OCI-LY7 (cell line): Measurements from ENCODE around the gene CXCL10.

Source experiments
- EZH2phosphoT487 ChIP-seq: fragments of 200-600 bp; sonication (generic); IDR thresholded peaks from 2 replicates; pipeline ENCODE4 v1.6.1; 2018; ENCODE audit warnings: low read depth, borderline replicate concordance, mild to moderate bottlenecking, mixed run types, antibody characterized with exemption, low read length, moderate library complexity, mixed read lengths
- TF ChIP-seq, protein P1 (sequence below): fragments of 200-600 bp; sonication (generic); conservative IDR thresholded peaks from 2 replicates; pipeline ENCODE4 v1.5.1; 2014; ENCODE audit warnings: mild to moderate bottlenecking, antibody characterized with exemption, low read length, moderate library complexity, mixed read lengths

DNA sequence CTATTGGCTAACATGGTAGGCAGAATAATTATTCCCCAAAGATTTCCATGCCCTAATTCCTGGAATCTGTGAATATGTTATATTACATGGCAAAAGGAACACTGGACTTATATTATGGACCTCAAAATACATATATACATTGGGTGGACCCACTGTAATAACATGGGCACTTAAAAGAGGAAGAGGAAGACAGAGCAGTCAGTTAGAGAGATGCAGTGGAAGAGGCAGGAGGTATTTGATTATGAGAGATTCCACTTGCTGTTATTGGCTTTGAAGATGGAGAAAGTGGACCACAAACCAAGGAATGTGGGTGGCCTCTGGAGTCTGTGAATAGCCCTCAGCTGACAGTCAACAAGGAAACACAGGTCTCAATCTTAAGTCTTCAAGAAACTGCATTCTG, 37.2 kb upstream of the CXCL10 start:
- TF ChIP-seq, protein P1, sequence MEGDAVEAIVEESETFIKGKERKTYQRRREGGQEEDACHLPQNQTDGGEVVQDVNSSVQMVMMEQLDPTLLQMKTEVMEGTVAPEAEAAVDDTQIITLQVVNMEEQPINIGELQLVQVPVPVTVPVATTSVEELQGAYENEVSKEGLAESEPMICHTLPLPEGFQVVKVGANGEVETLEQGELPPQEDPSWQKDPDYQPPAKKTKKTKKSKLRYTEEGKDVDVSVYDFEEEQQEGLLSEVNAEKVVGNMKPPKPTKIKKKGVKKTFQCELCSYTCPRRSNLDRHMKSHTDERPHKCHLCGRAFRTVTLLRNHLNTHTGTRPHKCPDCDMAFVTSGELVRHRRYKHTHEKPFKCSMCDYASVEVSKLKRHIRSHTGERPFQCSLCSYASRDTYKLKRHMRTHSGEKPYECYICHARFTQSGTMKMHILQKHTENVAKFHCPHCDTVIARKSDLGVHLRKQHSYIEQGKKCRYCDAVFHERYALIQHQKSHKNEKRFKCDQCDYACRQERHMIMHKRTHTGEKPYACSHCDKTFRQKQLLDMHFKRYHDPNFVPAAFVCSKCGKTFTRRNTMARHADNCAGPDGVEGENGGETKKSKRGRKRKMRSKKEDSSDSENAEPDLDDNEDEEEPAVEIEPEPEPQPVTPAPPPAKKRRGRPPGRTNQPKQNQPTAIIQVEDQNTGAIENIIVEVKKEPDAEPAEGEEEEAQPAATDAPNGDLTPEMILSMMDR = no peak
- TF ChIP-seq EZH2phosphoT487 = no peak
